Astrocyte of the cerebellum (primary cell): Measurements from ENCODE around the gene LY6G6F.

ENCODE experiments used
- DNase-seq: peaks from one replicate; pipeline ENCODE4 v3.0.0-alpha.2; 2011; ENCODE audit warnings: low read depth
- H3K4me3 ChIP-seq: 2 replicates; pipeline ENCODE4 v1.5.1; 2011; ENCODE audit warnings: mild to moderate bottlenecking, low read depth, low read length, moderate library complexity
- CTCF ChIP-seq: IDR thresholded peaks from 2 replicates; pipeline ENCODE4 v1.5.1; 2012; ENCODE audit warnings: low read length, low read depth, moderate library complexity, mild to moderate bottlenecking; ENCODE audit errors: missing control alignments
- in situ Hi-C: cut with HindIII; loops from 2 replicates; pipeline ENCODE4 v1.10.0; 2017; ENCODE audit warnings: low sequenced_read_pairs

LY6G6F gene

GRCh38 chr6:31737991-31738979 lies 31.6 kb downstream of the LY6G6F start:
- in situ Hi-C loops: no loop called here
- peak; percentile 30 for TF ChIP-seq CTCF
- DNase-seq: peak; percentile 65
- peak overlapping the region; percentile 5 for H3K4me3 ChIP-seq

- in situ Hi-C loops: no loop called here
- peak; percentile 96 for DNase-seq
- H3K4me3 ChIP-seq: peak within 1 kb of the TSS; percentile 55
- TF ChIP-seq CTCF: no peak
These were observed 33.2 kb downstream of the LY6G6F start, which contains the start of gene MSH5 for GRCh38 chr6:31739639-31740396. MSH5 (plus strand) TSS chr6:31740005; CDS start chr6:31740467, 462 bp downstream.

GRCh38 chr6:31740397-31741223 lies 33.9 kb downstream of the LY6G6F start:
- peak overlapping the region; percentile 55 for H3K4me3 ChIP-seq
- in situ Hi-C loops: no loop called here

GRCh38 chr6:31741815-31742214 lies 35.1 kb downstream of the LY6G6F start:
- no peak for DNase-seq
- in situ Hi-C loops: no loop called here
- no peak for TF ChIP-seq CTCF

More at GRCh38 chr6:31740397-31741223, 33.9 kb downstream of the LY6G6F start:
- TF ChIP-seq CTCF: no peak
- no peak for DNase-seq

GRCh38 chr6:31742894-31743293 lies 36.2 kb downstream of the LY6G6F start:
- no peak for DNase-seq
- no peak overlapping the region for H3K4me3 ChIP-seq
- in situ Hi-C loops: no loop called here
- TF ChIP-seq CTCF: no peak

More at GRCh38 chr6:31741815-31742214, 35.1 kb downstream of the LY6G6F start:
- no peak overlapping the region for H3K4me3 ChIP-seq
